Peyer's patch (tissue), 4 donors: ENCODE data around the gene B4GALT4. TPM values are rescaled to one million over a fixed set of nuclear protein-coding genes. Genes with fewer than 3 reads are reported as not detected.

Experiments used
- DNase-seq, 3 donors: peaks; one replicate each; pipeline ENCODE4 v3.0.0-alpha.2; 2017 to 2019
- H3K27ac ChIP-seq, 4 donors: fragments of 200-600 bp; sonication (generic); one replicate each; pipeline ENCODE4 v1.5.1; 2016 to 2019
- H3K27me3 ChIP-seq, 2 donors: fragments of 200-600 bp; sonication (generic); one replicate each; pipeline ENCODE4 v1.5.1; 2019
- H3K36me3 ChIP-seq, 3 donors: fragments of 200-600 bp; sonication (generic); one replicate each; pipeline ENCODE4 v1.5.1; 2016 to 2019
- H3K4me1 ChIP-seq, 4 donors: fragments of 200-600 bp; sonication (generic); one replicate each; pipeline ENCODE4 v1.5.1; 2016 to 2019
- H3K4me3 ChIP-seq, 4 donors: fragments of 200-600 bp; sonication (generic); 1 replicate in 3 of 4; 2 replicates in 1 of 4; pipeline ENCODE4 v1.5.1; 2016 to 2019; ENCODE audit warnings: mild to moderate bottlenecking in 1 of 4
- H3K9me3 ChIP-seq, 4 donors: fragments of 200-600 bp; sonication (generic); one replicate each; pipeline ENCODE4 v1.5.1; 2016 to 2019; ENCODE audit warnings: mild to moderate bottlenecking in 1 of 4
- CTCF ChIP-seq, 6 experiments: fragments of 450-650 bp in 4 of 6; fragments of 200-600 bp in 2 of 6; sonication (generic) in 1 of 6; IDR thresholded peaks; one replicate each; pipeline ENCODE4 v1.5.1; 2017 to 2019; ENCODE audit warnings: antibody characterized with exemption in 6 of 6, mild to moderate bottlenecking in 3 of 6, moderate library complexity in 1 of 6
- POLR2A ChIP-seq, 2 donors: fragments of 450-650 bp; IDR thresholded peaks; one replicate each; pipeline ENCODE4 v1.5.1; 2017; ENCODE audit warnings: antibody characterized with exemption in 2 of 2, mild to moderate bottlenecking in 2 of 2, moderate library complexity in 2 of 2
- total RNA-seq, 4 donors: library from RNA; depleted of rRNA; stranded (reverse); fragments of >200 nt; gene quantifications; one replicate each; pipeline ENCODE4 v1.1.0, GENCODE V29; 2016

B4GALT4 gene
- total RNA-seq, 4 donors from 2014 or later, result 10.7 to 59.9 (median 47.9) TPM

- DNase-seq, result no peak
- Histone ChIP-seq H3K27ac (no peak overlapping the region), H3K36me3 (no peaks in the 10 kb centered on the region), H3K9me3 (no peaks in the 10 kb centered on the region), H3K4me3 (no peak overlapping the region), H3K27me3 (no peaks in the 10 kb centered on the region), H3K4me1 (no peaks in the 10 kb centered on the region)
- no peak for TF ChIP-seq POLR2A (IDR thresholded peaks at IDR 0.05)
- TF ChIP-seq CTCF (IDR thresholded peaks at IDR 0.05), result no peak
These were observed 55.7 kb downstream of the B4GALT4 start for GRCh38 chr3:119184796-119185570.

- no peak overlapping the region for H3K27ac ChIP-seq
- no peak for DNase-seq
- H3K9me3 ChIP-seq, result no peaks in the 10 kb centered on the region
- H3K4me1 ChIP-seq, result no peaks in the 10 kb centered on the region
- no peaks in the 10 kb centered on the region for H3K36me3 ChIP-seq
- H3K27me3 ChIP-seq, result no peaks in the 10 kb centered on the region
- no peak overlapping the region for H3K4me3 ChIP-seq
- TF ChIP-seq POLR2A (IDR thresholded peaks at IDR 0.05) (no peak), CTCF (IDR thresholded peaks at IDR 0.05) (no peak)
These were observed 56.6 kb downstream of the B4GALT4 start for GRCh38 chr3:119184111-119184510.

GRCh38 chr3:119181765-119182164 is 58.9 kb downstream of the B4GALT4 start:
- H3K36me3 ChIP-seq, result no peaks in the 10 kb centered on the region
- no peaks in the 10 kb centered on the region for H3K4me1 ChIP-seq
- no peaks in the 10 kb centered on the region for H3K9me3 ChIP-seq
- no peak overlapping the region for H3K4me3 ChIP-seq
- DNase-seq, result no peak
- H3K27me3 ChIP-seq, result no peaks in the 10 kb centered on the region
- no peak overlapping the region for H3K27ac ChIP-seq
- TF ChIP-seq CTCF (IDR thresholded peaks at IDR 0.05) (no peak), POLR2A (IDR thresholded peaks at IDR 0.05) (no peak)

- Histone ChIP-seq H3K27me3 (no peaks in the 10 kb centered on the region), H3K9me3 (no peaks in the 10 kb centered on the region), H3K27ac (no peak overlapping the region), H3K4me1 (no peaks in the 10 kb centered on the region), H3K36me3 (no peaks in the 10 kb centered on the region), H3K4me3 (no peak overlapping the region)
- no peak for DNase-seq
- TF ChIP-seq POLR2A (IDR thresholded peaks at IDR 0.05) (no peak), CTCF (IDR thresholded peaks at IDR 0.05) (no peak)
These were observed 63.4 kb downstream of the B4GALT4 start for GRCh38 chr3:119177321-119177720.

GRCh38 chr3:119176778-119177177 is 63.9 kb downstream of the B4GALT4 start:
- Histone ChIP-seq H3K27me3 (no peaks in the 10 kb centered on the region), H3K9me3 (no peaks in the 10 kb centered on the region), H3K4me3 (no peak overlapping the region), H3K4me1 (no peaks in the 10 kb centered on the region), H3K36me3 (no peaks in the 10 kb centered on the region), H3K27ac (no peak overlapping the region)
- DNase-seq, result no peak
- TF ChIP-seq CTCF (IDR thresholded peaks at IDR 0.05) (no peak), POLR2A (IDR thresholded peaks at IDR 0.05) (no peak)
